ENCODE results near the gene NRDE2.

Gene NRDE2

DNA sequence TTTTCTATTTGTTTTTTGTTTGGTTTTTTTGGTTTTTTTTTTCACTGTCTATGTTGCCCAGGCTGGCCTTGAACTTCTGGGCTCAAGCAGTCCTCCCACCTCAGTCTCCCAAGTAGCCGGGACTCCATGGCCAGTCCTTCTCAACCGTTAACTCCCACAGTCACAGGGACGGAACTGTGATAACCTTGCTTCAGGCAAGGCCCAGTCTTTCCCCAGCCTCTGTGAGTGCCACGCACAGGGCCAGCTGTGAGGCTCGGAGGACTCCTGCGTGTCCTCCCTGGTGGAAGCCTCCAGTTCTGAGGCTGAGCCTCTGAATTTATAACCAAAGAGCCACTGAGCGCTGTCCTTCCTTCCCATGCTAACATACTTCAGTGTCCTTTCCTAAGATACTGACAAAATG, 51.6 kb downstream of the NRDE2 start:
- TF ChIP-seq POLR2A (IDR thresholded peaks at IDR 0.05; ENCODE audit: low read depth, low read length), result no peak
- DNase-seq (ENCODE audit: insufficient read length, low spot score) (no peak), FAIRE-seq (no peak)

DNA sequence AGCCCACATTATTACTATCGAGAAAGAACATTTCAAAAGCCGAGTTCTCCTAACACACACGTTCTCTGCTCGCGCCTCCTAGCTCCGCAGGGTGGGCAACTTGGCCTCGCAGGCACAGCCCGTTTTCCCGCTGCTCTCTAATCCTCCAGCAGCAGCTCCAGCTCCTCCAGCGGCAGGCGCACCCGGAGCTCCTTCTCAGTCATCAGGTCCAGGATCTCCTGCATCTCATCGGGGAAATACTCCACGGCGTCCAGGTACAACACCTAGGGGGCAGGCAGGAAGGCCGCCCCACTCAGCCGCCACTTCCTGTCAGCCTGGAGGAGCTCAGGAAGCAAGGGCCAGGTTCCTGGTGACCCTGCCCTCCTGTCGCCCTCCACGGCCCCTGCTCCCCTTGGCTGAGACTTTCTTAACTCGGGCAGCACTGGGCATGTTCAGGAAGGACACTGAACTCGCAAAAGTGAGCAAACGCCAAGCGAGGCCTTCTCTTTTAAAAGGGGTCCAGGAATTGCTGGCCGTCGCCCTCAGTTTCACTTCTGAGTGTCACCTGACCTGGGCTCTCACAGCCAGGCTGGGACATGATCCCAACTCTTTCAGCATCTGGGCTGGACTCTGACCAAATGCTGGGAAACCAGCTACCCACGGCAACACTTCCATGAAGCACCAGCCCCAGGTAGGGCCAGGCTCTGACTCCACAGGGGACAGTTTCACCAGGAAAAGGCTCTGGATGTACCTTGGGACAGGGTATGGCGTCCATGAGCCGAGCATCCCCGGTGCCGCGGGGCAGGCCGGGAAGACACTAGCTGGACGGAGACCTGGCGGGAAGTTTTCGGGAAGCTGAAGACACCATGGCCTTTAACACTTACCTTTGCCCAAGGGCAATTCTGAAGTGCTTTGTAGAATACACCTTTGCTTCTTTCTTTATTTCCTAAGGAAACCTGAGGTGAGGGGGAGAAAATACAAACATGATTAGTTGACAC, 53.3 kb downstream of the NRDE2 start:
- no peak for DNase-seq (ENCODE audit: insufficient read length, low spot score)
- no peak for TF ChIP-seq POLR2A (IDR thresholded peaks at IDR 0.05; ENCODE audit: low read depth, low read length)
- FAIRE-seq, result no peak

DNA sequence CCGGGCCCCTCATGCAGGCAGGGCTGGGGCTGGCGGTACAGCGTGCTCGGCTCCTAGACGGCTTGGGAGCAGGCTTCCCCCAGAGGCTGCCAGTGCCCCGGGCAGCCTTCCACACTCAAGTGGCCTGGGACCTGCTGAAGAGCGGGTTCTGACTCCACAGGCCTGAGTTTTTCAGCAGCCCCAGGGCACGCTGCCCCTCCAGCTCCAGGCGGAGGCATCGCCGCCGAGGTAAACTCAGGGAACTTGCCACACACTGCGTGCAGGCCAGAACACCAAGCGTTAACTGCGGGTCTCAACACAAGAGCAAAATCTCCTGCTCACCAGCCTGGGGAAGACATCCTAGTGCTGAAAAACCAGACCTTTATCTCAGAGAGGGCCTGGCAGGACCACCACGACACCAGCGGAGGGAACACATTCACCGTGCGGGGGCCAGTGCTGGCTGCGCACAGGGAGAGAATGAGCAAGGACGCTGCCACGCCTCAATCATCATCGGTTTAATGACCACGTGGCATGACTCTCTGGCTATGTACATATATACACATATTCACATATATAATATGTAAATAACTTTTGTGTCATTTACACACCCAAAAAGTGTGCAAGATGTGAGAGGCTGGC, 54.1 kb downstream of the NRDE2 start:
- DNase-seq (ENCODE audit: insufficient read length, low spot score), result no peak
- no peak for FAIRE-seq
- no peak for TF ChIP-seq POLR2A (IDR thresholded peaks at IDR 0.05; ENCODE audit: low read depth, low read length)

DNA sequence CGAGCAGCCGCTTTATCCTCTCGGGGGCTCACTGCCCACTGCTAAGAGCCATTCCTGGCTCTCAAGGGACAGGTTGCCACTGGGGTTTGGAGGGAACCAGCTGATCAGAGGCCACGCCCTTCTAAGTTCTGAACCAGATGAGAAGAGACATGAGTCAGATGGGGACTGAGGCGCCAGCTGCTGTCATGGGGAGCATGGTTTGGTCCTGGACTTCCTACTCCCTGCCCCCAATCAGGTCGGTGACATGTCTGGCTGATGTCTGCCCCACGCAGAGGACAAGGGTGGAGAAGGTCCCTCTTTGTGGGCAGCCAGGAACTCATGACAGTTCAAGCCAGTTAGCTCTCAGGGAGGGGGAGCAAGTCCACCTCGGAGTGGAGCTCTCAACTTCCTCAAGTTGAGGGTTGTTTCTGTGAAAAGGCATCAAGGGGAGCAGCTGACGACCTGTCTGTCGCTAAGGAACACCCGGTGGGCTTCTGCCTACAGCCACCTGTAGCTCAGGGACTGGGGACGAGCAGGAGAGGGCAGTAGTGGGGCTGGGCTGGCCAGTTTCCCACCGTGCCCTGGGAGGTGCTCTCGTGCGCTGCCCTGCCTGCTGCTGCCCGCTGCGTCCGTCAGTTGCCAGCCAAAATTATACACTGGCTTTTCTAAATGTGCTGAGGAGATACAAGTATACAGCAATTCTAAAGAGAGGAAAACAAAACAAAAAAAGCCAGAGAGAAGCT, 54.9 kb downstream of the NRDE2 start:
- DNase-seq (ENCODE audit: insufficient read length, low spot score), result peak; percentile 68
- TF ChIP-seq POLR2A (IDR thresholded peaks at IDR 0.05; ENCODE audit: low read depth, low read length), result no peak

DNA sequence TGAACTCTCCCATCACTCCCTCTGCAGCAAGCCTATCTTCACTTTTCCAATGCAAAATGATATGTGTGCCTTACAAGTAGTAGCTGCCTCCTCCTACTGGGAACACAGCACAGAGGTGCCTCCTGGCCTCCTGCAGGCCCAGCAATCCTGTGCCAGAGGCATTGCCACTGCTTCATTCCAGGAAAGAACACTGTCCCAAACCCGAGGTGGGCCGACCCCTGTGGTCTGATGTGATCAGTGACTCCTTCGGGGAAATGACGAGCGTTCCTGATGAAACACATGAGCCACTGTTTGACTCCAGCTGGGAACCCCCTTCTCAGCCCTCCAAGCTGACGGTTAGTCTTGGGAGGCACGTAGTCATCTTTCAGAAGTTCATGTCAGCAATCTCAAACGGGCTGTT, 55.9 kb downstream of the NRDE2 start:
- DNase-seq (ENCODE audit: insufficient read length, low spot score) (peak; percentile 46), FAIRE-seq (no peak)
- no peak for TF ChIP-seq POLR2A (IDR thresholded peaks at IDR 0.05; ENCODE audit: low read depth, low read length)

More for the DNA sequence above, 54.9 kb downstream of the NRDE2 start:
- no peak for FAIRE-seq

DNA sequence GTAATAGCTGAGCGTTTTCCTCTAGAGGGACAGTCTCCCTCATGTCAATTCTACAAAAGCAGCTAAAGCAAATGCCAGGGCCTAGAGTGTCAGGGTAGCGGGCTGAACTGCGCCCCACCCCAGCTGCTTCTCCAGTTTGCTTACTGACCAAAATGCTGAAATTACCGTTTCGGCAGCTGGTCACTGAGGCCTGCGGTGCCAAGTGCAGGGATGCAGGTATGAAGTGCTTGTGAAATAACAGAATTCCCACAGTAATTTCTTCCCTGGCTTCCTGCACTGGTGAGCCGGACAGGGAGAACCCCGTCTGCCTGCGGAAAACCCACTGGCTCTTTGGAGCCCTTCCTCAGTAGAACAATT, 56.3 kb downstream of the NRDE2 start:
- FAIRE-seq (no peak), DNase-seq (ENCODE audit: insufficient read length, low spot score) (no peak)
- TF ChIP-seq POLR2A (IDR thresholded peaks at IDR 0.05; ENCODE audit: low read depth, low read length), result no peak

DNA sequence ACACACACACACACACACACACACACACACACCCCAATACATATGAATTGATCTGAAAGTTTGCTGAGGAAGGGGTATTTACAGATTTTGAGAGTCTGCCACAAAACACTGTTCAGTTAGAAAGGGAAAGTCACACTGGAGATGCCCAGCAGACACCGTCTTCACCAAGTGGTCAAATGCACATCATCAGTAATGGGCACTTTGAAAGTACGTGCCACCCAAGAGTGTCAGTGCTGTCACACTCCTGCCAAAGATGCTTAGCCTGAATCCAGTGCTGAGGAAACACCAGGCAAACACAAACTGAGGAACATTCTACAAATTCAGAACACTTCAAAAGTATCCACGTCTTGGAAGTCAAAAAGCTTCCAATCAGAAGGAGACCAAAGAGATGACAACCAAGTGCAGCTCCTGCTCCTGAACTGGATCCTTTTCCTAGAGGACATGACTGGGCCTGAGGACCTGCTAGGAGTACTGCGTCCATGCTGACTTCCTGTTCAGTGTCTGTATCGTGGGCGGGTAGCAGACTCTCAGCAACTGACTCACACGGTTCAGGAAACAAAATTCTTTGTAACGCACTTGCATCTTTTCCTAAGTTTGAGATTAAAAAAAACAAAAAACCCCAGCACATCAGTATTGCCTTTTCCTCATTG, 56.8 kb downstream of the NRDE2 start:
- FAIRE-seq (no peak), DNase-seq (ENCODE audit: insufficient read length, low spot score) (peak; percentile 59)
- no peak for TF ChIP-seq POLR2A (IDR thresholded peaks at IDR 0.05; ENCODE audit: low read depth, low read length)

DNA sequence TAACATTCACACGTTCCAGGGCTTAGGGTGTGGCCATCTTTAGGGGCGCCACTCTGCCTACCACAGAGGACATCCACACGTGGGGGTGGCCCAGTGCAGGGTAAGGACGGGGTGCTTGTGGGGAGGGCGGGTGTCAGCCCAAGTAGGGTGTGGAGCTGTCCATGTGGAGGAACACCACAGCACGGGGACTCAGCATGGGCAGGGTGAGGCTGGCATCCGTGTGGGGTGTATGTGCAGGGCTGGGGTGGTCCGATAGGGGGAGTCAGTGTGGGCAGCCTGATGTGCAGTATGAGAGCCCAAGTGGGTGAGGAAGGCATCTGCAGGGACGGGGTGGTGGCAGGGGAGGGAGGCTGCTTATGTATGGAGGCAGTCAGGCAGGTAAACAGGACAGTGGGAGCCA, 57.7 kb downstream of the NRDE2 start:
- TF ChIP-seq POLR2A (IDR thresholded peaks at IDR 0.05; ENCODE audit: low read depth, low read length), result no peak
- FAIRE-seq, result no peak
- no peak for DNase-seq (ENCODE audit: insufficient read length, low spot score)

DNA sequence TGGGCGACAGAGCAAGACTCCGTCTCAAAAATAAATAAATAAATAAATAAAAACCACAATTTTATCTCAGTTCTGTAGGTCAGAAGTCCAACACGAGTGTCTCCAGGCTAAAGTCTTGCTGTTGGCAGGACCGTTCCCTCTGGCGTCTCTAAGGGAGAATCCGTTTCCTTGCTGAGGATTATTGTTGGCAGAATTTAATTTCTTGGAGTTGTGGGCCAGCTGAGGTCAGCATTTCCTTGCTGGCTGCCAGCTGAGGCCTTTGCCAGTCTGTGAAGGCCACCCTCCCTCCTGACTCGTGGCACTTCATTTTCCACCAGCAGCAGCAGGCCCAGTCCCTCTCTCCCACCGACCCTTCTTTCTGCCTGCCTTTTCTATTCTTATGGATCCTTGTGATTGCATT, 58.2 kb downstream of the NRDE2 start:
- DNase-seq (ENCODE audit: insufficient read length, low spot score) (no peak), FAIRE-seq (no peak)
- no peak for TF ChIP-seq POLR2A (IDR thresholded peaks at IDR 0.05; ENCODE audit: low read depth, low read length)

DNA sequence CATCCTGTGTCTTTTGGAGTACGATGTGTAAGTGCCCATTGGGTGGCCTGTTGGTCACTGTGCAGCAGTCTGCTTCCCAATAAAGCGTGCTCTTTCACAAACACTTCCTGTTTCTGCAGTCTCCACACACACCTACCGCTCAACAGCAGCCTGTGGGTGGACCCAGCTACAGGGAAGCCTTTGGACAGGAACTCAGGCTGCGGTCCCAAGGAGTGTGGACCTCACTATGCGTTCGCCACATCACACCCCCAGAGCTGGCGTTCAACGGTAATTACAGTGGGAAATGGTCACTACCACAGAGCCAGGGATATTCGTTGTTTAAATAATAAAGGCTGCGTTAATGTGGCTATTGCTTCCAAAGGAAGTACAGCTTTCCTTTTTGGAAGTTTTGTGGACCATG, 59.2 kb downstream of the NRDE2 start:
- FAIRE-seq (no peak), DNase-seq (ENCODE audit: insufficient read length, low spot score) (no peak)
- no peak for TF ChIP-seq POLR2A (IDR thresholded peaks at IDR 0.05; ENCODE audit: low read depth, low read length)

DNA sequence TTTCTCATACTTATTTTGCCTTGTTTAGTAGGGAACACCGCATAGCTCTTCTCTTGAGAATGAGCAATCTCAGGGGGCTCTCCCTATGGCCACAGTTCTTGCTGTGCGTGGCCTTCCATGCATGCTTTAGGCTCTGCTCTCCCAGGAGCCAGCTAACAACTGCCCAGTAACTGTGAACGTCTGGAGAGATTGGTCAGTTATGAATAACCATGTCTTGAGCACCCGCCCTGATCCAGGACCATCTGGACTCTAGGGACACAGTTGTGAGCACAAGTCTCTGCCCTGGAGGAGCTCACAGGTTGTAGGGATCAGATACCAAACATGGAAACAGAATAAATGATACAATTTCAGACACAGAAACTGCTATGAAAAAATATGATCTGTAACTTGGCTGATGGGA, 63.3 kb downstream of the NRDE2 start:
- no peak for FAIRE-seq
- TF ChIP-seq POLR2A (IDR thresholded peaks at IDR 0.05; ENCODE audit: low read depth, low read length), result no peak
- DNase-seq (ENCODE audit: insufficient read length, low spot score), result no peak

DNA sequence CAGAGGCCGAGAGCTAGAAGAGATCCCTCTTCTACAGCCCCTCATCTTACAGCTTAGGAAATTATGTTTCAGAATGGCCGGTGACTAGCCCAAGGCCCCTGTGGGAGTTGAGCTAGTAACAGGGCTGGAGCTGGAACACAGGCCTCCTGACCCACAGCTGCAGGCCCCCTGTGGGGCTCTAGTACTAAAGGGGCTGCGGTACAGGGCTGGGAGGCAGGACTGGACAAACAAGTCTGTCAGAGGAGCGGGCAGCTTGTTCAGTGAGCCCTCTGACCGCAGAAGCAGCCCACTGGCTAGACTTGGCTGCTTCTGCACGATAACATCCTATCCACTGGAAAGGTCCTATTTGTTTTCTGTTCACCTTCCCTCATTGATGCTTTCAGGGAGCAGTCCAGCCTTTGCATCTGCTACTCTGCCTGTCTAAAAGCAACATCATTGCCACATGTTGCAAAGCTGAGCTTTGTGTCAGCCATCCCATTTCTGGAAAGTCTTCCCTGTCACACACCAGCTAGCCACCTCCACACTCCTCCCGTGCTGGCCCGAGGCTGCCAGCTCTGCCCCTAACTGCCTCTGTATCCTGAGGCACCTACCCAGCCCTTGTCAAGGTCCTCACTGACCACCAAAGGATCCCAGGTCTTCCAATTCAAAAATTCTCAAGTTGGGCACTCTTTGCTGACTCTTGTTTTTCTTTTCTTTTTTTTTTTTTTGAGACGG, 65.1 kb downstream of the NRDE2 start:
- DNase-seq (ENCODE audit: insufficient read length, low spot score), result no peak
- no peak for FAIRE-seq
- TF ChIP-seq POLR2A (IDR thresholded peaks at IDR 0.05; ENCODE audit: low read depth, low read length), result no peak

DNA sequence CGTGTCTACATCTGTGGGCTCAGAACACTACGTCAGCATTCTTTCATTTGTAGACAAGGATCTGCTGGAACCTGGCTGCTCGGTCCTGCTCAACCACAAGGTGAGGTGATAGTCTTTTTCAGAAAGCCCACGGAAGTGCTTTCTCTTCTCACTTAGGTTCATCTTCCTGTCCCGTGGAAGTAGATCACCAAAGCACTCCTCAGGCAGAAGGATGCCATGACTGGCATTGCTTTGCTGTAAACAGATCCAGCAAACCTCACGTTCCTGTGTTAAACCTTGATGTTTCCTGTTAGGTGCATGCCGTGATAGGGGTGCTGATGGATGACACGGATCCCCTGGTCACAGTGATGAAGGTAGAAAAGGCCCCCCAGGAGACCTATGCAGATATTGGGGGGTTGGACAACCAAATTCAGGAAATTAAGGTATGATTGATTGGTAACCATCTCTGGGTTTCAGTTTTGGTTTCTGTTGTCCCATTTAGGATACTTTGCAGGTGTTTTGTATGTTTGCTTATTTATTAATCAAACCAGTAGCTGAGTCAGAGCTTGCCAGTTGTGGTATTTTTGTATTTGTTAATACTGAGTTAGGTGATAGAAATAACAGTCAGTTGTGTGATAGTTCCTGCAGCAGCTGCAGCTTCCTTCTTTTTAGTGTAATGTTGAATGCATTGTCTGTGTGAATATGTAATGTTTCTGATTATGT, 67.8 kb downstream of the NRDE2 start:
- no peak for DNase-seq (ENCODE audit: insufficient read length, low spot score)

More for the DNA sequence above, 67.8 kb downstream of the NRDE2 start:
- TF ChIP-seq POLR2A (IDR thresholded peaks at IDR 0.05; ENCODE audit: low read depth, low read length), result no peak
- no peak for FAIRE-seq

Data from H54 (cell line).